ENCODE measurements around the gene KLRC4. TPM values are rescaled to one million over a fixed set of nuclear protein-coding genes. Genes with fewer than 3 reads are reported as not detected.
"Not testable (repeated sequence)": the region's sequence is repeated elsewhere in the genome, so short reads cannot be mapped to it uniquely, and the experiment has no call there.

The KLRC4 gene
- total RNA-seq, 1 experiment from 2014 or later, result not detected

DNA sequence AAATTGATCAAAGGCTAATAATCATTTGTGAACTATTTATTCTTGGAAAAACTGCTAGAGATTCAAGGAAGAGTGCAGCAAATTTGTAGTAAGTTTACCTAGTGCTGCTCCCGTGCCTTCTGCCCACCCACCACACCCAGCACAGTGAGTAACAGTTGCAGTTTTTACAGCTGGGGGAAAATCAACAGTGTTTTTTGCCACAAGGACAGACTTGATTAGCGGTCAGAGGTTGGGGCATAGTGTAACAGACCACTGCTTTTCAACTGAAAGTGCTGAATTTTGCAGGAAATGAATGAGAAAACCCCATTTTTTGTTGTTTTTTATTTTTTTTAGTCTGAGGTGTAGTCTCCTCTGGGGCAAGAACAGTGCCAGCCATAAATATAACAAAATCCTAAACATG lies 12.3 kb downstream of the KLRC4 start:
- no peak for DNase-seq (ENCODE audit: low read depth)

DNA sequence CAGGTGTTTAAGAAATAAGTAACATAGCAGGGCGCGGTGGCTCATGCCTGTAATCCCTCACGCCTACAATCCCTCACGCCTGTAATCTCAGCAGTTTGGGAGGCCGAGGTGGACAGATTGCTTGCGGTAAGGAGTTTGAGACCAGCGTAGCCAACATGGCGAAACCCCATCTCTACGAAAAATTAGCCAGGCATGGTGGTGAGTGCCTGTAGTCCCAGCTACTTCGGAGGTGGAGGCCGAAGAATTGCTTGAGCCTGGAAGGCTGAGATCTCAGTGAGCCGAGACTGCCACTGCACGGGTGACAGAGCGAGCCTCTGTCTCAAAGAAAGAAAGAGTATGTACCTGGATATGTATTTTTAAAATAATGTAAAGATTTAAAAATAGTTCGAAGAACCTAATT lies 13.4 kb downstream of the KLRC4 start:
- not testable (repeated sequence) for DNase-seq (ENCODE audit: low read depth)

DNA sequence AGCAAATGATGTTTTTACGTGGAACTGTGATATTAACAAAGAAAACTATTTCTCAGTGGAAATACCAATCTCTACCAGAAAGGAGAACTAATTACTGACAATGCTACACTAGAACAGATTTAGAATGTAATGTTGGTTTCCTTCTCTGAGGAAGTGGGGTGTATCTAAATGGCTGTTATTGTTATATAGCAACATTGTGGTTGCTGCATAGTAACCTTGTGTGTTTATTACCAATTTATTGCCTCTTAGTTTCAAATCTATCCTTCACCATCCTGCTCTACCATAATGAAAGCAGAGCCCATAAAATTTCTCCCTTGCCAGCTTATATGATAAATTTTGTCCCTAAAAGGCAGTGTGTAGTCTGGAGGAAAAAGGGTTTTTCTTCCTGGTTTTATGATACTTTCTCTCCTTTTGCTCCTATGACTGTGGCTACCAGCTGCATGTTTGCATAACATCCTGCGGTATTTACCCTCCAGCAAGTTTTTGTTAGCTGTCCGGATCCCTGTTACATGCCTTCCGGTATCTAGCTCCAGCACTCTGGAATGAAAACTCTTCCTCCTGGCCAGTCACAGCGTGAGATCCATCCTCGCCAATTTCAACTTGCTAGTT lies 14.1 kb downstream of the KLRC4 start:
- DNase-seq (ENCODE audit: low read depth), result peak; percentile 95

DNA sequence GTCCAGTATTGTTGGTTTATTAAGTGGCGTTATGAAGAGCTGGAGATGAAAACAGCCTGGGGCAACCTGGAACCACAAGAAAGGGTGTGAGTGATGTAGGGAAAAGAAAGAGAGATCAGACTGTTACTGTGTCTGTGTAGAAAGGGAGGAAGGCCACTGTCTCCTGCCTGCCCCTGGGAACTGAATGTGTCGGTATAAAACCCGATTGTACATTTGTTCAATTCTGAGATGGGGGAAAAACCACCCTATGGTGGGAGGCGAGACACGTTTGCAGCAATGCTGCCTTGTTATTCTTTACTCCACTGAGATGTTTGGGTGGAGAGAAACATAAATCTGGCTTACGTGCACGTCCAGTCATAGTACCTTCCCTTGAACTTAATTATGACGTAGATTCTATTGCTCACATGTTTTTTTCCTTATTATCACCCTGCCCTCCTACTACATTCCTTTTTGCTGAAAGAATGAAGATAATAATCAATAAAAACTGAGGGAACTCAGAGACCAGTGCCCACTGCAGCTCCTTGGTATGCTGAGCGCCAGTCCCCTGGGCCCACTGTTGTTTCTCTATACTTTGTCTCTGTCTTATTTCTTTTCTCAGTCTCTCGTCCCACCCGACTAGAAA lies 14.9 kb downstream of the KLRC4 start:
- peak; percentile 59 for DNase-seq (ENCODE audit: low read depth)

DNA sequence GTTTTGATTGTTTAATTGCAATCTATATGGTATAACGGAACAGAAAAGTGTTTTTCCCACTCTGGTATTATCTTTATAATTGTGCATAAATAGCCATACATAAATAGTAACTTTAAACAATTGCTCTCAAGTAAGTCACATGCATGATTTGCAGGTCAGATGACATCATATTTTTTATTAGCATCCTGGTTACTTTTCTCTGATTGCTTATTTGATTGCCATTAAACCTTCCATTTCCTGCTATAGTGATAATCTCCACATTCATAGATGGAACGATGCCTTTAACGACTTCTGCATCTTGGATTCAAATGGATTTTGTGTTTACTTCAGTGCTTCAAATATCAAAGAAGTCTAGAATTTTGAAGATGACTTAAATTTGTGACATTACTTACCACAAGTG lies 16.3 kb downstream of the KLRC4 start:
- DNase-seq (ENCODE audit: low read depth), result no peak

DNA sequence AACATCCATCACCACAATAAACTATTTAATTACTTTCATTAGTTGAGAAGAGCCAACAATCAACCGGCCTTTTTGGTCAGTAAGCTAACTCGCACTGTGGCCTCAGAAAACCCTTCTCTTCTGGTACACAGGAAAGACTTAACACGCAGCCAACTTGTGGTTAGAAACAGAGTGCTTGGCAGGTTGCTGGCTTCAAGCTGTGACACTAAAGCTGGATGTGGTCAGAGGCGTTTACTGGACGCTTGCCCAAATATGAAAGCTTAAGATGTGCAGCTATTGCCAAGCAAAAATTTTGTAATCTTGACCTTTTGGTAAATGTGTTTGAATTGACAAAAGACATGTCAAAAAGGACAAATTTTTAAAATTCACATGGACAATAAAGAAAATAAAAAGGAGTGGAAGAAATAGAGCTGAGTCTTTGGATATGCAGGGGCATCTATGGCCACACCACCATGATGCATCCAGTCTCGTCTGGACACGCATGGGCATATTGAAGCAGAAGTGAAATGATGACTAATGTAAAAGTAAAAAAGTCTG lies 17.1 kb downstream of the KLRC4 start:
- peak; percentile 93 for DNase-seq (ENCODE audit: low read depth)

DNA sequence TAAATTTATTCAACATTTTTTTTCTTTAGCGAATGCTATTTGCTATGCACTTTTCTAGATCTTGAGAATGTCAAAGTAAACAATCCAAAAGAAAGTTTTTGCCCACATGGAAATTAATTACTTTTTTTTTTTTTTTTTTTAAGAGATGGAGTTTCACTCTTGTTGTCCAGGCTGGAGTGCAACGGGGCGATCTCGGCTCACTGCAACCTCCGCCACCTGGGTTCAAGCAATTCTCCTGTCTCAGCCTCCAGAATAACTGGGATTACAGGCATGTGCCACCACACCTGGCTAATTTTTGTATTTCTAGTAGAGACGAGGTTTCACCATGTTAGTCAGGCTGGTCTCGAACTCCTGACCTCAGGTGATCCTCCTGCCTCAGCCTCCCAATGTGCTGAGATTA lies 18.6 kb downstream of the KLRC4 start:
- not testable (repeated sequence) for DNase-seq (ENCODE audit: low read depth)

DNA sequence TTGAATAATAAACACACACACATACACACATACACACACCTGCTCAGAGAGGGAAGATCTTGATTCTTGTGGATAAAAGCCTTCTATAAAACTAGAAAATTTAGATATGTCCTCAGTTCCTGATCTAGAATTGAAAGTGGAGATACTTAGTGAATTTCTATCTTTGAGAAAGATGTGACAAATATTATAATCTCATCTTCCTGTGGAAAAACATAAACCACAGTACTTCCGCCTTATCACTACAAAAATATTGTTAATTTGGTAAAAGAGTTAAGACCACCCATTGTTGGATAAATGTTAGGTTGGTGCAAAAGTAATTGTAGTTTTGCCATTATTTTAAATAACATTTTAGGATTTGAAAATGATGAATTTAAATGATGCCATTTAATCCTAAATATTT lies 19.7 kb downstream of the KLRC4 start, which contains the start of gene KLRK1:
TSS of gene KLRK1 (minus strand) at position 138 of the 400 bp plus-strand sequence. CDS start 1,231 bp downstream, outside the sequence.
- DNase-seq (ENCODE audit: low read depth), result no peak

DNA sequence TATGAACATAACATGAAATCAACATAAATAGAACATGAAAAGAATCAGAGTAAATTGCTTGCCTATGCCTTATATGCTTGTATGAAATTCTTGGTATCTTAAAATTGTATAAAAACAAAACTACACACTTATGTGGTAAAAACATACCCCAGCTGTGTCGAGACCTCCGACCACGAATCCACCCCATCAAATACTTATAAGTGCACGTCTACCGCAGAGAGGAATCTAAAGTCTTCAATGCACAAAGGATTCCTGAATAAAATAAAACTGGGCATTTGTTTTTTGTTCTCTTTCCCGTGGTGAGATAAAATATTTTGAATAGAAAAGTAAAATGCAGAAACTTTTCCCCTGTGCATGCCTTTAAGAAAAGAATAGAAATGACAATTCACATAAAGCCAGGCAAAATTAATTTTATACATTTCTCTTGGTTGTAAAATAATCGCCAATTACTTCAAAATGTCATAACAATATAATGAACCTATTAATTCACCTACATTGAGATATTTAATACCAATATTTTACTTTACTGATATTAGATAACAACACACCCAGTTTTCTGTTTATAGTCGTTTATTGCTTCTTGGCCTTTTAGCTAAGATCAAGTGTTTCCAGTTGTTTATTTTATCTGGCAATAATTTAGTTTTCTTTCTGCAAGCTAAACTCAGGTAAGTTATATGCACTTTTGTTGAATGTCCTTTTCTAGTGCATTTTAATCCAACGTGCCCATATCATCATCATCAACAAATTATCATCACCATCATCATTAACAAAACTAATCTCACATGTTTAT lies 20.7 kb downstream of the KLRC4 start:
- DNase-seq (ENCODE audit: low read depth), result no peak

DNA sequence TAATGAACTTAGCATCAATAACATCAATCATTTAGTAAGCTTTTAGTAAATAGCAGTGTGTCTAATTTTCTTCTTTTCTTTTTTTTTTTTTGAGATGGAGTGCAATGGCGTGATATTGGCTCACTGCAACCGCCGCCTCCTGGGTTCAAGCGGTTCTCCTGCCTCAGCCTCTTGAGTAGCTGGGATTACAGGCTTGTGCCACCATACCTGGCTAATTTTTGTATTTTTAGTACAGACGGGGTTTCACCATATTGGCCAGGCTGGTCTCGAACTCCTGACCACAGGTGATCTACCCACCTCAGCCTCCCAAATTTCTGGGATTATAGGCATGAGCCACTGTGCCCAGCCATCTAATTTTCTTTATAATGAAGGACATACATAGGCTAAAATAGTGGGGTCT lies 22.1 kb downstream of the KLRC4 start:
- DNase-seq (ENCODE audit: low read depth), result not testable (repeated sequence)

DNA sequence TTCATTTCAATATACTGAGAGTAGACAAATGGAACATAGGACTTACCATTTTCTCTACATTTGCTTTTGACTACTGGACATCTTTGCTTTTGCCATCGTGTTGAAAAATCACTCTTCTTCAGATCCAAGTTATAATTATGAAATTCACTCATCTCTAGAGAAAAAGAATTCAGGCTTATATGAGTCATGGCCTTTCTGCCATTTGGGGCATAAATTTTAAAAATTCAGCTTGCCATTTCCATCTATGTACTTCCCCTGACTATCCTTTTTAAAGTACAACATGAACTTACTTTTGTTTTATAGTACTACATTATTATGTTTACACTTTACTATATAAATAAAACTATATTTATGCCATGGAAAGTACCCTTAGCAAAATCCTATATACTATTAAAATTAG lies 22.7 kb downstream of the KLRC4 start:
- DNase-seq (ENCODE audit: low read depth), result no peak

DNA sequence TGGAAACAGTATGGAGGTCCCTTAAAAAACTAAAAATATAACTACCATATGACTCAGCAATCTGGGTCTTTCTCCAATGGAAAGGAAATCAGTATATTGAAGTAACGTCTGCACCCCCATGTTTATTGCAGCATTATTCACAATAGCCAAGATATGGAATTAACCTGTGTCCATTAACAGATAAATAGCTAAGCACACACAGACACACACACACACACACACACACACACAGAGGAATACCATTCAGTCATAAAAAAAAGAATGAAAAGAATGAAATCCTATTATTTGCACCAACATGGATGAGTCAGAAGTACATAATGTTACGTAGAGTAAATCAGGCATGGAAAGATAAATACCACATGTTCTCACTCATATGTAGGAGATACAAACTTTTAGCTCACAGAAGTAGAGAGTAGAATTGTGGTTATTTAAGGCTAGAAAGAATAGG lies 24.4 kb downstream of the KLRC4 start:
- peak; percentile 81 for DNase-seq (ENCODE audit: low read depth)

DNA sequence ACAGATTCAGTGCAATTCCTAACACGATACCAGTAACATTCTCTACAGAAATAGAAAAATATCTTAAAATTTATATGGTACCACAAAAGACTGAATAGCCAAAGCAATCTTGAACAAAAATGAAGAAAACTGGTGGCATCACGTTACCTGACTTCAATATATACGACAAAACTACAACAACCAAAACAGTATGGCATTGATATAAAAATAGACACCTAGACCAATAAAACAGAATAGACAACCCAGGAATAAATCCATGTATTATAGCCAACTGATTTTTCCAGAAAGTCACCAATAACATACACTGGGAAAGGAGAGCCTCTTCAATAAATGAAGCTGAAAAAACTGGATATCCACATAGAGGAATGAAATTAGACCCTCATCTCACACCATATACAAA lies 25.4 kb downstream of the KLRC4 start:
- no peak for DNase-seq (ENCODE audit: low read depth)

DNA sequence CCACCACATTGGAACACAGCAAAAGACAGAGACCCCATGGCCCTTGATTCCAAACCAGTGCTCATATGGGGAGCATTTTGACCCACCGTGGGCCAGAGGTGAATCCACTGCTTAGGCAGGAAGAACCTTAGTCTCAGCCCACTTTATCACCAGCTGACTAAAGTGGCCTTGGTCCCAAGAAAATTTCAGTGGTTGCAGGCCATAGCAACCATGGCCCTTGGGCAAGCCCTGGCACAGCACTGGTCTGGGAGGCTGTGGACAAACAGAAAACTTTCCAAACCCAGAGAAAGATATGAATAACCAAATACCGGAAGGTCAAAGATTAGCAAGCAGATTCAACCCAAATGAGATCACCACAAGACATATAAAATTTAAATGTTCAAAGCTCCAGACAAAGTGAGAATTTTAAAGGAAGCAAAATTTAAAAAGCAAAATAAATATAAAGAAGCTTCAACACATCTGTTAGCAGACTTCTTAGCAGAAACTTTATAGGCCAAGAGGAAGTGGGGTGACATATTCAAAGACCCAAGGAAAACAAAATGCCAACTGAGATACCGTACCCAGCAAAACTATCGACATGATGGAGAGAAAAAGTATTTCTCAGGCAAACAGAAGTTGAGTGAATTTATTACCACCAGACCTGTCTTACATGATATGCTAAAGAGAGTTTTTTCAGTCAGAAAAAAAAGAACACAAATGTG lies 27.5 kb downstream of the KLRC4 start:
- peak; percentile 23 for DNase-seq (ENCODE audit: low read depth)

DNA sequence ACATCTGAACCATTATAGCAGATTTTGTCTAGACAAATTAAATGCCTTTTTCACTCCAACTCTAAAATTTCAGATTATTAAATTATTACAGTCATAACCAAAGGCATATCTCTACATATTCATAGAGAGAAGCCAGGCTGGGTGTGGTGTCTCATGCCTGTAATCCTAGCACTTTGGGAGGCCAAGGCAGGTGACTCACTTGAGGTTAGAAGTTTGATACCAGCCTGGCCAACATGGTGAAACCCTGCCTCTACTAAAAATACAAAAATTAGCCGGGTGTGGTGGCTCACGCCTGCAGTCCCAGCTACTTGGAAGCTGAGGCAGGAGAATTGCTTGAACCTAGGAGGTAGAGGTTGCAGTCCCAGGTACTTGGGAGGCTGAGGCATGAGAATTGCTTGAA lies 30.8 kb downstream of the KLRC4 start:
- DNase-seq (ENCODE audit: low read depth), result peak; percentile 35

DNA sequence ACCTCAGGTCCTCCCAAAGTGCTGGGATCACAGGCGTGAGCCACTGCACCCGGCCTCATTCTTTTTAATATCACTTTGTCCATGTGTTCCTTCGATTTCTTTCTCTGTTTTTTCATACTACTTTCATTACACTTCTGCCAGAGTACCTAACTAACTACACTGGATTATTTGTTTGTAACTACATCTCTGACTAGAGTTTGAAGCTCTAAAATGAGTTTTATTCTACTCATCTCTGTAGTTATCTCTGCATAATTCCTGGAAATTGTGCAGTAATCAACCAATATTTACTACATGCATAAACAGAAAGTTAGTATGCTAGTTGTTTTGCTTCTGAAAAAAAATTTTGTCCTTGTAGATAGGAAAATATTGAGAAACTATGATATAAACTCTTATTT lies 34.9 kb downstream of the KLRC4 start:
- no peak for DNase-seq (ENCODE audit: low read depth)

DNA sequence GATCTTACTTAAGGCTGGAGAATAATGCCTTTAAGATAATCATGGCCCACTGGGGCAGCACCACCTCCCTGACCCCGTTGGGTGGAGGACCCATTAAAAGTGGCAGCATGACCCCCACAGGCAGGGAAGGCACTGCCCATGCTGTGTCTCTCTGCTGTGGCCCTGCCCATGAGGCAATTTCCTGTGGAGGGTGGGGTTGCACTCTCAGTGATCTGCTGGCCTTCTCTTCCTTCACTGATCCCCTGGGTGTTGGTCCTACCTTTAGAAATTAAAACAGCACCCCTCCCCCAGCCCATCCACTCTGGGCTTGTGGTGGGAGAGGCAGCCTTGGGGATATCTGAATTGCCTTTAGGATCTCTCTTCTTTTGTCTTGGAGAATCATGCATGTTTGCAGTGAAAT lies 37.0 kb downstream of the KLRC4 start:
- no peak for DNase-seq (ENCODE audit: low read depth)

DNA sequence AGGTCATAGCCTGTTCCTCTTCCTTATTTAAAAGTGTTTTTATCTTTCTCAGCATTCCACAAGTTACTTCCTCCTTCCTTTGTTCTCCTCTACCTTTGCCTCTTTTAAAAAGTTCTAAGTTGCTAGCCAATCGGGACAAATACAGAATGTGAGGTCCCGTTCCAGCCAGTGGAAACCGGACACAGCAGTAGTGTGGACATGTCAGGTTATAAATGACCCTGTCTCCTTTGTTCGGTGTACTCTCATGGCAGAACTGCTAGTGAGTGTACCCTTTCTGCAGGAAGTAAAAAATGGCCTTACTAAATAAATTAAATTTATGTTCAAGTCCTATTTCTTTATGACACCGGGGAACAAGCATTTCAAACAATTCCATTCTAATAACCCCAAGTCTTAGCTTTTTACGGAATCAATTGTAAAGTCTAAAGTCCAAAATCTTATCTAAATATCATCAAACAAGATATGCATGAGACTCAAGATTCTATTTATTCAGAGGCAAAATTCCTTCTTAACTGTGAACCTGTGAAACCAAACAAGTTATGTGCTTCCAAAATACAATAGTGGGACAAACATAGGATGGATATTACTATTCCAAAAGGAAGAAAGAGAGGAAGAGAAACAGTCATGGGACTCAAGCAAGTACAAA lies 37.5 kb downstream of the KLRC4 start:
- DNase-seq (ENCODE audit: low read depth), result not testable (repeated sequence)

DNA sequence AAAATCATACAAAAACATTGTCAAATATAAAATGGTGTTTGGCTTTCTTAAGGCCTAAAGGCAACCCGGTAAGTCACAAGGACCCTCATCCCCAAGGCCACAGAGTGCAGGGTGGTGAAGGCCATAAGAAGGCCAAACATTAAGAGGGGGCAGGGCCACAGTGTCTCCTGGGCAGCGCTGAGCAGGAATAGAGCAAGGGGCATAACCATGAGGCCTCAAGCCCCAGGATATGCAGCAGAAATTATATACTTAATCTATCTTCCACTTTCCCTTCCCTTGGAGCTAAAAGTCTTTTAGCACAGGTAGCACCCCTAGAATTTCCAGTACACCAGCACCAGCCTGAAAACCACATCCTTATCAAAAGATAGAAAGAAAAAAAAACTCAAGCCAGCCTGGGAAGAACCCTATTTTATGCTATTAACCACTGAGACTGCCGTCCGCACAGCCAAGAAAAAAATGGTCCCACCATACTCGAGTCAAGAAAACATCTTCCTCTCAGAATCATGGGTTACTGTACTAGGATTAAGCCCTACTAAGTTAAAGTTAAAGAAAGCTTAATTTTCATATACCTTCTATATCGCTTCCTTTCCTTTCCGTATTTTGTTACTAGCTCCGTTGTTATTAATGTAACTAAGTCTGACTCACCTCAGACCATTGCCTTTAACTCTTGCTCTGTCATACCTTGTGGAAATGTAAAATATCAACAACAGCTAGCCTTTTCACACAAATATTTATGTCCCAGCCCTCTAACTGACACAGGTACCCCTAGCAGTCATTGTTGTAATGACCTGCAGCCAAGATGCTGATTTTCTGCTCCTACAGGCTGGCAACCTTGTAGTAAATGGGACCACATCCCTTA lies 39.8 kb downstream of the KLRC4 start:
- DNase-seq (ENCODE audit: low read depth), result no peak

Data from M059J (cell line).